ENCODE results near the gene PUM2.

Gene PUM2

GRCh38 chr2:20229322-20230113 is 121.1 kb downstream of the PUM2 start:
- DNase-seq, result no peak

DNA sequence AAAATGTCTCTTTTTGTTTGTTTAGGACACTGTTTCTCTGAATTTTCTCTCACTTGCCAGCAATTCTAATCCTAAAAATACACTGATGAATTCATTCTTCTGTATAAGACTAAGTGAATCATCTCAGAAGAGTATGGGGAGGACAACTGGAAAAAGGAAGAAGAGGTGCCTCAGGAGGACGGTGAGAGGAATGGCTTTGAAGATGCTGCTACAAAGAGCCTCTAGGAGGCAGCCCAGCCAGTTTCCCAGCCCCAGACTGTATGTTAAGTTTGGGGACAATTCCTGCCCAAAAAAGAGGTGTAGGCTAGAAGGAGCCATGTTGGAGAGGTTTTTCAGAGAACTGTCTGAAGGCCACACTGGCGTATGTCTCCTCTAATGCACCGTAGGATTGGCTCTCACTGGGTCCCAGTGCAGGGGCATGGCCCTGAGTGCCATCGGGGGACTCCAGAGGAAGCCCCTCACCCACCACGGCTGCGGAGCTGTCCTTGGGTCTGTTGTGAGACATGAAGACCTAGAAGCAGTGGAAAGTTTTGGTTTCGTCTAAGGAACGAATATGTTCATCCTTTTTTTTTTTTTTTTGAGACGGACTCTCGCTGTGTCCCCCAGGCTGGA is 122.6 kb downstream of the PUM2 start:
- DNase-seq, result no peak

GRCh38 chr2:20226152-20226545 is 124.5 kb downstream of the PUM2 start:
- DNase-seq, result no peak

- DNase-seq, result no peak
Measured at GRCh38 chr2:20225294-20226151, 125.1 kb downstream of the PUM2 start.

GRCh38 chr2:20224716-20225293 is 125.8 kb downstream of the PUM2 start, which contains the start of gene SDC1:
Gene SDC1, minus strand, starts transcription at chr2:20225130. Its CDS starts 263 bp downstream, at chr2:20224867.
- no peak for DNase-seq

DNA sequence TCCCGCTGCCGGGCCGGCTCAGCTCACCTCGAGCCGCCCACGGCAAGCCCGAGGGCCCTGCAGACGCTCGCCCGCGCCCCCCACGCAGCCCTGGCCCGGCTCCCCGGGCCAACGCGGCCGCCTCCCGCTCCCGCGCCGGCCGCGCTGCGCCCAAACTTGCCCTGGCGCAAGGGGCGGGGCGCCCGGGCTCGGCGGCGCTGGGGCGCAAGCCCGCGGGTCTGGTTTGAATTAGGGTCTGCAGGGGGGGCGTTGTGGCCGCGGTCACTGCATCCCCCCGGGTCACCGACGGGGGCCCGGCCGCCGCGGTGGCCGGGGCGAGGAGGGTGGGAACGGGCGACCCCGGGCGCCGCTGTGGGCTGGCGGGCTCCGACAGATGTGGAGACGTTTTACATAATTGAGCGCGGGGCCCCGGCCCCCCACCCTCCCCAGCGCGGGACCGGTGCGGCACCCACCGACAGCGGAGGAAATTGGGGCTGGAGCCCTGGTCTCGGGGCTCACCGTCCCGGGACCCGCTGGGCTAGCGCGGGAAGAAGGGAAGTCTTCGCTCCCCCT is 126.4 kb downstream of the PUM2 start:
- no peak for DNase-seq

DNA sequence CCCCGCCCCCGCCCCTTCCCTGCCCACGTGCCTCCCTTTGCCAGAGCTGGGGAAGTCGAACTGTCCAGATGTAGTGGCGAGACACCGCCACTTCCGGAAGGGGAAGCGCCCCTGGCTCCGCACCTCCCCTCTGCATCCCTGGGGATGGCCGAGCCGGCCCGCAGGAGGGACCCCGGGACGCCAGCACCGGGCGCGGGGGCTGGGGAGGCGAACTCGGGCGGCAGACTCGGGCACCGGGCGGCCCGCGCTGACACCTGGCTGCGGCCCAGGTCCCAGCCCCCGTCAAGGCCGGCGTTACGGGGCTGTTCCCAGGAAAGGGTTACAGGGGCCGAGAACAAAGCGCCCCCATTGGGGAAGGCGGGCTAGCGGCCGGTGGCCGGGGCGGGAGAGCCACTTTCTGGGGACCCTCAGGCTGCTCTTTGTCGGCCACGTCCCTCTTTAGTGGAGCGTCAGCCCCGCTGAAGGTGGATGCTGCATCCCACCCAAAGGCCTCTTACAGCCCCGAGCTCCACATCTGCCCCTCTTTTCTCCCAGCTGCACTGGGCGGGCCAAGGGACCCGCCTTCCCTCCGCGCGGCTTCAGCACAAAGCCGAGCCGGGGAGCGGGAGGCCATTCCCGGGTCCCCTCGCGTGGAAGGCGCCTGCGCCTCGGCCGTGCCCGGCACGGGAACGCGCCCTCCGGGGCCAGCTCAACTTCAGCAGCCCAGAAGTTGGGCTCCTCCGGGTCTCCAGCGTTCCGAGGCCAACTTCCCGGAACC is 127.1 kb downstream of the PUM2 start:
- no peak for DNase-seq

- no peak for DNase-seq
Measured at GRCh38 chr2:20222769-20223406, 127.8 kb downstream of the PUM2 start.

DNA sequence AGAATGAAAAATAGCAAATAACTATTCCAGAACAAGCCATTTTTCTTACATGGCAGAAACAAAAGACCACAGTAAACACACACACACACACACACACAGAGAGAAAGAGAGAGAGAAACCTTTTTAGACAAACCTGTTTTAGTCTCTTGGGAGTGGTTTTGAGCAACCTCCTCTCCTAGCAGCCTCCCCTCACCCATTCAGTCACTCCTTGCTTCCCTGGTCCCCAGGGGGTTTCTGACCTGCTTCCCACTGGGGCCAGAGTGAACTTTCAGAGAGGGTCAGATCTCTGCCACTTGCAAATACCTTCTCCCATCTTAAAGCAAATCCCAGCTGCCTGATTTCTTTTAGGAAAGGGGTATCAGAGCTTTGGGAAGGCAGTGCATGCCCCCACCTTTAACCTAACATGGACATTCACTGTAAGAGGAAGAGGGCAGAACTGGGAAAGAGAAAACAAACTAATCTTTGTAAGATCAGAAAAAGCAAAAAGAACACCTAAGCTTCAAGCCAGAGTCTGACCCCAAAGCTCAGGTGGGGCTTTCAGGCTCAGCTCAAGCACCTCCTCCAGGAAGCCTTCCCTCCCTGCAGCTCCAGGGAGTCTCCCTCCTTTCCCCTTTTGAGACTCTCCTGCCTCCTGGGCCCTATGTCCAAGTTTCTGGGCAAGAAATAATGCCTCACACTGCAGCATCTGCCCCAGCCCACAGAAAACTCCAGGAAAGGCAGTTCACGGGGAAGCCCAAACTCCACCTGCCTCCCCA is 128.5 kb downstream of the PUM2 start:
- no peak for DNase-seq

- DNase-seq, result no peak
Measured at GRCh38 chr2:20221555-20221973, 129.1 kb downstream of the PUM2 start.

- DNase-seq, result no peak
Measured at GRCh38 chr2:20220806-20221554, 129.7 kb downstream of the PUM2 start.

DNA sequence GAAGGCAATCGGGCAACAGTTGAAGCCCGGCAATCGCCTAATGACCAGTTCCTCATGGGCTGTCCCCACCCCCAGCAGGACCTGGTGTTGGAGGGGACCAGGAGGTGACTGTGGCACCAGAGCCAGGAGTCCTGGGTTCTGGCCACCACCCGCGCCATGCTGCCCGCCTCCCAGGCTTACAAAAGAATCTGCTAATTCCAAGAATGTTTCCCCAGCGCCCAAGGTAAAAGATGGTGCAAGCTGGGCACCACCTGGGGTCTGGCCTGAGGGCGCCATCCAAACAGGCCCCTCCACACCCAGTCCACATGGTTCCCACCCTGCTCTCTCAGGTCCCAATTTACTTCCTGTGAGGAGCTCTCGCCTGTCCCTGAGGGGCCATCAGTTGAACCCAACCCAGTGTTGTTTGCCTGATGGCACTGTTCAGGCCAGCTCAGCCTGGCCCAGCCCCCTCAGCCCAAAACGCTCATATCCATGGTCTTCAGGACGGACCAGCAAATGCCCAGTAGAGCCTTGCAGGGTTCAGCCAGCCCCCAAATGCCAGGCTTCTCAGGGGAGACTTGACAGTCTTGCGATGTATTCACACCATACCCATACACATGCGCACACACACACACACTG is 130.8 kb downstream of the PUM2 start:
- DNase-seq, result no peak

DNA sequence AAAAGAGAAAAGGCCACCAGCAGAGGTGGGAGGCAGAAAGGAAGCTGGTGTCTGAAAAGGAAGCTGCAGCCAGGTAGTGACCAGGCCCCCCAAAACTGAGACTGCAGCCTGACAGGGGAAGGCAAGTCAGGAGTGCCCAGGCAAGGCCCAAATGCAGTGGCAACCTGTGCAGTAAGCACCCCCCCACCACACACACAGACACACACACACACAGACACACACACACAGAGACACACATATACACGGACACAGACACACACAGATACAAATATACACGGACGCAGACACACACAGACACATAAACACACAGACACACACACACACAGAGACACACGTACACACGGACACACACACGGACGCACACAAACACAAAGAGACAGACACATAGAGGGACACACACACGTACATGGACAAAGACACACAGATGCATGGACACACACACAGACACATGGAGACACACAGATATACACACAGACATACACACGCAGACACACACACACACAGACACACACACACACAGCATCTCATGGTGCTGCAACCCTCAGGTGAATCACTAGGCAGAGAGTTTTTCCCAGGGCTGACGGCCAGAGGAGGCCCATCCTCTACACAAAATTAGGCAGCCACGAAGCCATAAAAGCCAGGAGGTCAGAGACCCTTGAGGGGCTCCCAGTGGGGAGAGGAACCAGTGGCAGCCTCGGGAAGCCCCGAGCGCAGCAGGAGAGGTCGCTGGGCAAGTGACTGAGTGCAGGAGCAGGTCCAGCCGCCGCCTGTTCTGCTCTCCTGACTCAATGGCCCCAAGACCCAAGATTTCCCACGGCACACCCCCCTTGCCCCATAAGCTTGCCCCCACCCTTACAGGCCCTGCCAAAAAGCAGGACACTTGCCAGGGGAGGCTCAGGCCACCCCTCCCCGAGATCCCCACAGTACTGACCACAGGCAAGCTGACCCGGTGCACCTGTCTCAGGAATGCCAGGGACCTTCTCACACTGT is 132.0 kb downstream of the PUM2 start:
- no peak for DNase-seq

- DNase-seq, result no peak
Measured at GRCh38 chr2:20217041-20217970, 133.3 kb downstream of the PUM2 start.

- DNase-seq, result no peak
Measured at GRCh38 chr2:20216130-20217025, 134.3 kb downstream of the PUM2 start.
